RWPE1 (cell line): ENCODE data around the gene TCF3.
"Not testable (repeated sequence)": the region's sequence is repeated elsewhere in the genome, so short reads cannot be mapped to it uniquely, and the experiment has no call there.

Source experiments
- CTCF ChIA-PET: fragments of 350-600 bp; sonication (Branson Sonifier 250); formaldehyde crosslinking; extraction: SDS; loops from one replicate; lab custom pipeline; 2021; lab: Yijun Ruan, JAX
- POLR2A ChIA-PET: fragments of 400-600 bp; formaldehyde crosslinking; extraction: SDS; loops from one replicate; lab custom pipeline; 2020; ENCODE audit warnings: antibody characterized with exemption; ENCODE audit not compliant: low non-redundant PET; lab: Yijun Ruan, JAX
- DNase-seq: peaks from one replicate; pipeline ENCODE4 v3.0.0; 2012; ENCODE audit warnings: low spot score
- H3K27ac ChIP-seq: fragments of 450-650 bp; 2 replicates; pipeline ENCODE4 v1.5.1; 2017
- TF ChIP-seq, protein P1 (sequence below): fragments of 450-650 bp; conservative IDR thresholded peaks from 2 replicates; pipeline ENCODE4 v1.5.1; 2017; ENCODE audit warnings: low read depth, mild to moderate bottlenecking

The TCF3 gene

DNA sequence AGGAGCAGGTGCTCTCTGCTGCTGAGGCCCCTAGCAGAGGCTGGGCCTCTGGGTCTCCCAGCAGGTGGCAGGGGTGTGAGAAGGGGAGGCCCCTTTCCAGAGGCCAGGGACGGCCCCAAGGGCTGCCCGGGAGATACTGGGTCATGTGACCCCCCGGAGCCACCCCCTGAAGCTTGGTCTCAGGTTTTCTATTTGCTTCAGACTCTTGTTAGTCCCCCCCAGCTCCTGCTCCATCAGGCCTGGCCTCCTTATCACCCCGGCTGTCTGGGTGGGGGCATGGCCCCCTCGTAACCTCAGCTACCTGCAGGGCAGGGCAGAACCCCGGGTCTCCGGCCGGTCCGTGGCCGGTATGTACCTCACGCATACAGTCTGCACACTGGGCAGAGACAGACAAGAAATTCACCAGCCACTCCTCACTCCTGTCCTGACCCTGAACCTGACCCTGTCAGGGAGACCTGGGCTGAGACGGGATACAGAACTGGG lies 13.2 kb upstream of the TCF3 start:
- ChIA-PET CTCF (interaction anchor here (0.6 kb wide), 1 partner anchor 172 kb away, joined by 3 read pairs; no protein-coding TSS in a partner anchor), POLR2A (no interaction called here)
- TF ChIP-seq, protein P1, sequence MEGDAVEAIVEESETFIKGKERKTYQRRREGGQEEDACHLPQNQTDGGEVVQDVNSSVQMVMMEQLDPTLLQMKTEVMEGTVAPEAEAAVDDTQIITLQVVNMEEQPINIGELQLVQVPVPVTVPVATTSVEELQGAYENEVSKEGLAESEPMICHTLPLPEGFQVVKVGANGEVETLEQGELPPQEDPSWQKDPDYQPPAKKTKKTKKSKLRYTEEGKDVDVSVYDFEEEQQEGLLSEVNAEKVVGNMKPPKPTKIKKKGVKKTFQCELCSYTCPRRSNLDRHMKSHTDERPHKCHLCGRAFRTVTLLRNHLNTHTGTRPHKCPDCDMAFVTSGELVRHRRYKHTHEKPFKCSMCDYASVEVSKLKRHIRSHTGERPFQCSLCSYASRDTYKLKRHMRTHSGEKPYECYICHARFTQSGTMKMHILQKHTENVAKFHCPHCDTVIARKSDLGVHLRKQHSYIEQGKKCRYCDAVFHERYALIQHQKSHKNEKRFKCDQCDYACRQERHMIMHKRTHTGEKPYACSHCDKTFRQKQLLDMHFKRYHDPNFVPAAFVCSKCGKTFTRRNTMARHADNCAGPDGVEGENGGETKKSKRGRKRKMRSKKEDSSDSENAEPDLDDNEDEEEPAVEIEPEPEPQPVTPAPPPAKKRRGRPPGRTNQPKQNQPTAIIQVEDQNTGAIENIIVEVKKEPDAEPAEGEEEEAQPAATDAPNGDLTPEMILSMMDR, result no peak
- H3K27ac ChIP-seq, result no peak overlapping the region
- DNase-seq, result no peak

DNA sequence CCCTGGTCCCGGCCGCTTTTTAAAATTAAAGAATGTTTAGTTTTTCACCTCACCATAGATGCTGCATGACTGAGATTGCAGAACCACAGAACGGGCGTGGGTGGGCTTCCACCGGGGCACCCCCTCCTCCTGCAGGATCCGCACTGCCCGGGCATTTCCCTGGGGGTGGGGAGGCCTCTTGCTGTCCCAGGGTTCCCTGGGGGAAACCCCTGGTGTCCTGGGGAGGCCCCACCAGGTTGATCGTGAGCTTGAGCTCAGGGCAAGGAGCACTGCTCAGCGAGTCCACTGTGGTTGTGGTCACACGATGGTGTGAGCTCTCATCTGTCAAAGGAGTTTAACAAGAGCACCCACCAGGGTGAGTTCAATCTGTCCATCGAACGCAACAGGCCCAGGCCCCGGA lies 11.4 kb upstream of the TCF3 start:
- DNase-seq, result no peak
- TF ChIP-seq, protein P1, result no peak
- no peak overlapping the region for H3K27ac ChIP-seq
- ChIA-PET CTCF (interaction anchor here (0.6 kb wide), 1 partner anchor 17 kb away, joined by 4 read pairs; no protein-coding TSS in a partner anchor), POLR2A (no interaction called here)

DNA sequence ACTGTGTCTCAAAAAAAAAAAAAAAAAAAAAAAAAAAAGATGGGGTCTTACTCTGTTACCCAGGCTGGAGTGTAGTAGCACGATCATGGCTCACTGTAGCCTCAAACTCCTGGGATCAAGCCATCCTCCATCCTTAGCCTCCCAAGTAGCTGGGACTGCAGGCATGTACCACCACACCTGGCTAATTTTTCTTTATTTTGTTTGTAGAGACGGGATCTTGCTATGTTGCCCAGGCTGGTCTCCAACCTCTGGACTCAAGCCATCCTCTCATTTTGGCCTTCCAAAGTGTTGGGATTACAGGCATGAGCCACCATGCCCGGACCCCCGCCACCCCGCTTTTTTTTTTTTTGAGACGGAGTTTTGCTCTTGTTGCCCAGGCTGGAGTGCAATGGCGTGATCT lies 10.8 kb upstream of the TCF3 start:
- H3K27ac ChIP-seq, DNase-seq, POLR2A ChIA-PET: not testable (repeated sequence)
- CTCF ChIA-PET, result interaction anchor here (2.2 kb wide), 1 partner anchor 117 kb away, joined by 11 read pairs; no protein-coding TSS in a partner anchor

GRCh38 chr19:1661995-1662394 lies 9.6 kb upstream of the TCF3 start:
- TF ChIP-seq, protein P1, result no peak
- DNase-seq, result no peak
- CTCF ChIA-PET, result interaction anchor here (0.8 to 2.2 kb wide), 2 partner anchors 10 to 116 kb away, joined by 3 to 11 read pairs; no protein-coding TSS in a partner anchor
- POLR2A ChIA-PET, result no interaction called here
- no peak overlapping the region for H3K27ac ChIP-seq

DNA sequence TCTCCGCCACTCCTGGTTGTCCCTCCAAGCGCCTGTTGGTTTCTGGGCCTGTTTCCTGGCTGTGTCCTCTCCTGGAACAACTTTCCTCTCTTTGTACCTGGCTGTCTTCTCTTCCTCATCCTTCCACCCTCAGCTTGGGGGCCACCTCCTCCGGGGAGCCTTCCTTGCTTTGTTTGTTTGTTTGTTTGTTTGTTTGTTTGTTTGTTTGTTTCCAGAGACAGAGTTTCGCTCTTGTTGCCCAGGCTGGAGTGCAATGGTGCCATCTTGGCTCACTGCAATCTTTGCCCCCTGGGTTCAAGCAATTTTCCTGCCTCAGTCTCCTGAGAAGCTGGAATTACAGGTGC lies 6.6 kb upstream of the TCF3 start:
- CTCF ChIA-PET, result interaction anchor here (1.0 kb wide), 1 partner anchor 13 kb away, joined by 3 read pairs; no protein-coding TSS in a partner anchor
- TF ChIP-seq, protein P1, result no peak
- DNase-seq, result no peak
- H3K27ac ChIP-seq, result no peak overlapping the region
- POLR2A ChIA-PET, result no interaction called here

- no peak for DNase-seq
- POLR2A ChIA-PET, result no interaction called here
- TF ChIP-seq, protein P1, result no peak
- CTCF ChIA-PET, result no interaction called here
- no peak overlapping the region for H3K27ac ChIP-seq
Measured at GRCh38 chr19:1658150-1659083, 6.0 kb upstream of the TCF3 start.

GRCh38 chr19:1657746-1658145 lies 5.3 kb upstream of the TCF3 start:
- H3K27ac ChIP-seq, result no peak overlapping the region
- TF ChIP-seq, protein P1, result no peak
- POLR2A ChIA-PET, result no interaction called here
- peak; percentile 41 for DNase-seq
- CTCF ChIA-PET, result interaction anchor here (0.8 kb wide), 1 partner anchor 15 kb away, joined by 3 read pairs; no protein-coding TSS in a partner anchor
